Heart right ventricle (tissue), 16 donors: ENCODE results near the gene BPIFA3. TPM values are rescaled to one million over a fixed set of nuclear protein-coding genes. Genes with fewer than 3 reads are reported as not detected.

Experiments
- ATAC-seq, 8 donors: fragments of 200-7000 bp; cut with Tn5 transposase; one replicate each; pipeline ENCODE4 v1.9.1; 2020; ENCODE audit warnings: mild to moderate bottlenecking in 8 of 8, moderate library complexity in 8 of 8, moderate number of reproducible peaks in 1 of 8
- DNase-seq, 2 donors: peaks; one replicate each; pipeline ENCODE4 v3.0.0-alpha.2; 2020
- H3K27ac ChIP-seq, 10 donors: fragments of 200-600 bp; sonication (generic) in 2 of 10; one replicate each; pipeline versions ENCODE4 v1.5.0 to v1.8.0; 2020 to 2022; ENCODE audit warnings: mild to moderate bottlenecking in 3 of 10
- H3K27me3 ChIP-seq, 7 donors: fragments of 200-600 bp; one replicate each; pipeline ENCODE4 v1.8.0; 2021 to 2022; ENCODE audit warnings: mild to moderate bottlenecking in 2 of 7
- H3K36me3 ChIP-seq, 9 donors: fragments of 200-600 bp; sonication (generic) in 1 of 9; one replicate each; pipeline versions ENCODE4 v1.5.0 to v1.8.0; 2020 to 2022; ENCODE audit warnings: mild to moderate bottlenecking in 2 of 9
- H3K4me1 ChIP-seq, 9 donors: fragments of 200-600 bp; sonication (generic) in 1 of 9; one replicate each; pipeline versions ENCODE4 v1.5.0 to v1.8.0; 2020 to 2022; ENCODE audit warnings: mild to moderate bottlenecking in 4 of 9
- H3K4me3 ChIP-seq, 10 donors: fragments of 200-600 bp; sonication (generic) in 2 of 10; one replicate each; pipeline versions ENCODE4 v1.5.0 to v1.8.0; 2020 to 2022; ENCODE audit warnings: mild to moderate bottlenecking in 7 of 10, moderate library complexity in 2 of 10
- H3K9me3 ChIP-seq, 11 donors: fragments of 200-600 bp in 10 of 11; sonication (generic) in 2 of 11; one replicate each; pipeline versions ENCODE4 v1.5.0 to v1.8.0; 2013 to 2022; ENCODE audit warnings: mild to moderate bottlenecking in 2 of 11, control low read depth in 1 of 11, moderate library complexity in 1 of 11
- CTCF ChIP-seq, 9 donors: fragments of 200-600 bp; sonication (generic) in 2 of 9; IDR thresholded peaks; one replicate each; pipeline versions ENCODE4 v1.5.0 to v1.8.0; 2021 to 2022; ENCODE audit warnings: antibody characterized with exemption in 9 of 9, mild to moderate bottlenecking in 5 of 9, moderate library complexity in 1 of 9
- WGBS, 2 donors: extraction: QIAGEN DNeasy Blood & Tissue Kit; methylation state at CpG; one replicate each; pipeline ENCODE4 v1.1.7; 2013; ENCODE audit warnings: inconsistent platforms in 1 of 2; 5-methylcytosine and 5-hydroxymethylcytosine counted together
- intact Hi-C, 10 donors: fragments of 100-400 bp; cut with DNase I; formaldehyde crosslinking; loops; one replicate each; pipeline versions ENCODE4 v1.11.1 to v1.14.2; 2022
- polyA plus RNA-seq, 2 donors: library from polyadenylated mRNA; stranded (reverse); fragments of 200-250 nt; gene quantifications; one replicate each; pipeline ENCODE4 v1.2.3, GENCODE V29; 2013
- total RNA-seq, 10 donors: library from RNA; stranded (reverse); fragmentation: NEBNext Ultra II Directional in 3 of 10; extraction: Animal tissue kit (Norgen Biotek cat#: 25700) in 3 of 10; gene quantifications; one replicate each; pipeline versions ENCODE4 v1.2.1 to v1.2.4, GENCODE V29; 2021 to 2023
- donor health status: Arrhythmogenic right ventricular cardiomyopathy.
- donor health status: ischemic (EF 13 %, LVEDD 7.1; RV severe dilation, severe dysfunction).
- donor health status: healthy with polysubstance abuse.
- donor health status: DM: no; HTN: yes; CAD: no.
- donor health status: DM: no; HTN: no; CAD: no.
- donor health status: ischemic (EF 25% LVEDD 6.9; RV normal size, moderate dysfunction).
- donor health status: ischemic (EF 25% LVEDD 5.7; RV mildly dilated, moderate dysfunction).
- donor health status: healthy.
- donor health status: DM: yes; HTN: yes; CAD: no.
- donor health status: Ischemic cardiomyopathy.
- donor health status: ischemic (EF 35%, LVEDD 5.7; RV mildly dilated, moderate dysfunction).
- donor health status: nonischemic (EF 11% LVEDD 7.7; RV severe dilation, severe dysfunction).
- donor health status: DM: yes; HTN: yes; CAD: no.
- donor health status: PGD.
- donor health status: ischemic (EF 29% LVEDD 5.4; RV normal size, mild dysfunction).
- donor health status: nonischemic (EF 23%, LVEDD 6.1; RV moderate dilation, normal function).

BPIFA3 gene
- total and polyA plus RNA-seq, 12 donors: not detected

GRCh38 chr20:33255005-33255404, 37.9 kb downstream of the BPIFA3 start:
- no peak for TF ChIP-seq CTCF (IDR thresholded peaks at IDR 0.05)
- WGBS, 2 donors: 62 to 64% methylated on average over 2 of the region's 2 CpGs
- DNase-seq: no peak

GRCh38 chr20:33257237-33257636, 40.1 kb downstream of the BPIFA3 start:
- no peak overlapping the region for H3K4me3 ChIP-seq
- peaks cover 0 to 19% (median 8%) of the 10 kb centered on the region in 7 donors for H3K27me3 ChIP-seq
- no peak for TF ChIP-seq CTCF (IDR thresholded peaks at IDR 0.05)
- no peak for DNase-seq
- intact Hi-C loops: no loop called here
- no peak overlapping the region for H3K27ac ChIP-seq
- no peaks in the 10 kb centered on the region for H3K36me3 ChIP-seq
- ATAC-seq: no peak
- peaks cover 0 to 10% (median 0%) of the 10 kb centered on the region in 11 donors for H3K9me3 ChIP-seq
- WGBS, 2 donors: 56 to 68% methylated on average over 5 of the region's 5 CpGs
- peaks cover 0 to 4% (median 0%) of the 10 kb centered on the region in 9 donors for H3K4me1 ChIP-seq

More at GRCh38 chr20:33255005-33255404, 37.9 kb downstream of the BPIFA3 start:
- no peaks in the 10 kb centered on the region for H3K36me3 ChIP-seq
- H3K4me1 ChIP-seq: no peaks in the 10 kb centered on the region
- intact Hi-C loops: no loop called here
- ATAC-seq: no peak
- H3K4me3 ChIP-seq: no peak overlapping the region
- H3K9me3 ChIP-seq: peaks cover 0 to 5% (median 0%) of the 10 kb centered on the region in 11 donors
- H3K27me3 ChIP-seq: peaks cover 0 to 12% (median 2%) of the 10 kb centered on the region in 7 donors
- no peak overlapping the region for H3K27ac ChIP-seq

DNA sequence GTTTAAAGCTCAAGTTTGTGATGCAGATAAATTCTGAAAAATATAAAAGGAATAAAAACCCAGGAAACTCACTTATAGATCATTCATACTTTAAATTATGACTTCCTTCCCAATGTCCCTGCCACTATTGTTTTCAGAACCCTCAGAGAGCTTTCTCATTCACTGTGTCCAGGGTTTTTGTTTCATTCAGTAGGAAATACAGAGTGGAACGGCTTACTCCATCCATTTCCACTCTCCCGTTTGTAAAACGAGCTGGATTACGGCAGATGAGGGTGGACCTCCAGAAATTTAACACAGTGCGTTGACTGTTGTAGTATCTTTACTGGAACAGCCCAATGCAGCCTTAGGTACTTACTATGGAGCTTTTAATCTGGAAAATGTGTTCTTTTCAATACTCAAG, 42.2 kb downstream of the BPIFA3 start:
- WGBS, 2 donors: 56 to 70% methylated on average over 5 of the region's 5 CpGs
- DNase-seq (no peak), ATAC-seq (no peak)
- peaks cover 0 to 10% (median 0%) of the 10 kb centered on the region in 11 donors for H3K9me3 ChIP-seq
- intact Hi-C loops: no loop called here
- H3K27me3 ChIP-seq: peaks cover 0 to 28% (median 8%) of the 10 kb centered on the region in 7 donors
- H3K4me1 ChIP-seq: peaks cover 0 to 13% (median 0%) of the 10 kb centered on the region in 9 donors
- no peak overlapping the region for H3K4me3 ChIP-seq
- TF ChIP-seq CTCF (IDR thresholded peaks at IDR 0.05): no peak
- H3K36me3 ChIP-seq: no peaks in the 10 kb centered on the region
- no peak overlapping the region for H3K27ac ChIP-seq

- H3K36me3 ChIP-seq: no peaks in the 10 kb centered on the region
- no peak for TF ChIP-seq CTCF (IDR thresholded peaks at IDR 0.05)
- H3K27ac ChIP-seq: peak overlapping the region in 1 of 10 donors; percentile 68
- DNase-seq: no peak
- intact Hi-C loops: no loop called here
- no peak overlapping the region for H3K4me3 ChIP-seq
- ATAC-seq: no peak
- peaks cover 0 to 8% (median 0%) of the 10 kb centered on the region in 11 donors for H3K9me3 ChIP-seq
- H3K4me1 ChIP-seq: peaks cover 0 to 13% (median 0%) of the 10 kb centered on the region in 9 donors
- 63 to 77% methylated on average over 4 of the region's 4 CpGs for WGBS, 2 donors
- H3K27me3 ChIP-seq: peaks cover 0 to 30% (median 17%) of the 10 kb centered on the region in 7 donors
These were observed 44.3 kb downstream of the BPIFA3 start for GRCh38 chr20:33261465-33261864.
